Progenitor cell of endocrine pancreas (in vitro differentiated cells): ENCODE measurements around the gene DNAJC19. TPM values are rescaled to one million over a fixed set of nuclear protein-coding genes. Genes with fewer than 3 reads are reported as not detected.
A peak's percentile ranks its signal among the peaks of the same experiment; 100 is the strongest.

Experiments used
- DNase-seq: peaks from one replicate; pipeline ENCODE4 v3.0.0; 2021; ENCODE audit warnings: low spot score; ENCODE audit not compliant: unreplicated experiment
- H3K27ac Mint-ChIP-seq: 2 replicates; pipeline ENCODE4 v1.8.0; 2021; ENCODE audit warnings: mild to moderate bottlenecking, moderate library complexity, mixed read lengths
- H3K27me3 Mint-ChIP-seq: 2 replicates; pipeline ENCODE4 v1.8.0; 2021; ENCODE audit warnings: mixed read lengths
- H3K36me3 Mint-ChIP-seq: 2 replicates; pipeline ENCODE4 v1.8.0; 2022; ENCODE audit warnings: mixed read lengths; ENCODE audit not compliant: insufficient read depth
- H3K4me1 Mint-ChIP-seq: 2 replicates; pipeline ENCODE4 v1.8.0; 2021; ENCODE audit warnings: low read depth, mixed read lengths
- H3K4me3 Mint-ChIP-seq: 2 replicates; pipeline ENCODE4 v1.8.0; 2021; ENCODE audit warnings: low read depth, mild to moderate bottlenecking, moderate library complexity, mixed read lengths
- H3K9me3 Mint-ChIP-seq: 2 replicates; pipeline ENCODE4 v1.8.0; 2021; ENCODE audit warnings: low read depth, mixed read lengths
- long read RNA-seq: library from polyadenylated mRNA; unstranded; transcript quantifications from one replicate; pipeline ENCODE4 v2.0.0, GENCODE V29; 2020
- total RNA-seq: library from RNA; stranded (reverse); gene quantifications from 2 replicates; pipeline ENCODE4 v1.2.1, GENCODE V29; 2021
- TF ChIP-seq, protein P1 (sequence below): fragments of 200-600 bp; sonication (generic); IDR thresholded peaks from one replicate; pipeline ENCODE4 v1.5.0; 2021; ENCODE audit warnings: antibody characterized with exemption, mild to moderate bottlenecking; ENCODE audit not compliant: unreplicated experiment

DNAJC19 gene
- 55.2 and 56.6 TPM in 2 replicates for total RNA-seq
- long read RNA-seq, transcript DNAJC19-201 (6 exons, 1,454 nt) = major isoform, 44 of 70 reads
- long read RNA-seq, transcript DNAJC19-202 (5 exons, 1,239 nt) = minor isoform, 5 of 70 reads
- long read RNA-seq, transcript DNAJC19-206 (3 exons, 1,133 nt) = minor isoform, 5 of 70 reads
- long read RNA-seq, partial matches to known transcripts = 1 of 70 reads
- long read RNA-seq, other reads (novel, unspliced or antisense) = 6 of 70 reads

DNA sequence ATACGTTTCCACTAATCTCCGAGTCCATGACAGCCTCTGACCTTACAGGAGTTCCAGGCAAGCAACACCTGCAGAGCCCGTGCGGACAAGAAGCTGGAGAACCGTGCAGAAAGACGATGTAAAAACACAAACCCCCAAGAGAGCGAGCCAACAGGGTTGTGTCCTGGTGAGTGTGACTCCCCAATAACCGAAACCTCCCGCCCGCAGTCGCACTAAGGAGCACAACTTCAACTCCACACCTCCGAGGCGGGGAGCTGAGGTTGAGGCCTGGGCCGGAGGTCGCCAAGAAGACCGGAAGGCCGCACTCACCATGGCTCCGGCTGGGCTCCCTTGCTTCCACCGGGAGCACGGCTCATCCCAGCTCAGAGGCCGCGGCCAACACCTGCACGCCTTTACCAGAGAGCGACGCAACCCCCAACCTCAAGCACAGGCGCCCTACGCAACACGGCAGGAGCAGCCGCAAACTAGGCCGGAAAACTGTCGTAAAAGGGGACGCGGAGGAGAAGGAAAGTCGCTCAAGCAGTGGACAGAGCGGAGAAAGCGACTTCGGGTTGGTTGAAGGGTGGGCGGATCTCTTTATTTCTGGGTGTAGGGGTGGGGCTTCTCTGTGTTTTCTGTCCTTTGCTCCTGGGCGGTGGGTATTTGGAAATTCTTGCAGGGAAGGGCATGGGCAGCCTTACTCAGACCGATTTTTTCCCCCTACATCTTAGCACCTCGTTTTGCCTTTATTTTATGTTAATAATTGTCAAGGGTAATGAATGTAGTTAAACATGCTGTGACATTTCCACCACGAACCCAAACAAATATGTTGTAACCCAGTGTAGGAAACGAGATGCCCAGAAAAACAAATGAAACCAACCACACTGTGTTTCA is at the start of gene DNAJC19:
TSS of gene DNAJC19 (minus strand) at position 446 of the 873 bp plus-strand sequence. CDS start at position 312, 134 bp downstream.
- peak; percentile 88 for DNase-seq
- Mint-ChIP-seq H3K9me3 (no peaks in the 10 kb centered on the region), H3K36me3 (peaks cover 8% of the 10 kb centered on the region), H3K27ac (peak within 1 kb of the TSS; percentile 94), H3K4me3 (peak within 1 kb of the TSS; percentile 82), H3K27me3 (peaks cover 6% of the 10 kb centered on the region), H3K4me1 (peaks cover 5% of the 10 kb centered on the region)
- TF ChIP-seq, protein P1, sequence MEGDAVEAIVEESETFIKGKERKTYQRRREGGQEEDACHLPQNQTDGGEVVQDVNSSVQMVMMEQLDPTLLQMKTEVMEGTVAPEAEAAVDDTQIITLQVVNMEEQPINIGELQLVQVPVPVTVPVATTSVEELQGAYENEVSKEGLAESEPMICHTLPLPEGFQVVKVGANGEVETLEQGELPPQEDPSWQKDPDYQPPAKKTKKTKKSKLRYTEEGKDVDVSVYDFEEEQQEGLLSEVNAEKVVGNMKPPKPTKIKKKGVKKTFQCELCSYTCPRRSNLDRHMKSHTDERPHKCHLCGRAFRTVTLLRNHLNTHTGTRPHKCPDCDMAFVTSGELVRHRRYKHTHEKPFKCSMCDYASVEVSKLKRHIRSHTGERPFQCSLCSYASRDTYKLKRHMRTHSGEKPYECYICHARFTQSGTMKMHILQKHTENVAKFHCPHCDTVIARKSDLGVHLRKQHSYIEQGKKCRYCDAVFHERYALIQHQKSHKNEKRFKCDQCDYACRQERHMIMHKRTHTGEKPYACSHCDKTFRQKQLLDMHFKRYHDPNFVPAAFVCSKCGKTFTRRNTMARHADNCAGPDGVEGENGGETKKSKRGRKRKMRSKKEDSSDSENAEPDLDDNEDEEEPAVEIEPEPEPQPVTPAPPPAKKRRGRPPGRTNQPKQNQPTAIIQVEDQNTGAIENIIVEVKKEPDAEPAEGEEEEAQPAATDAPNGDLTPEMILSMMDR = no peak

DNA sequence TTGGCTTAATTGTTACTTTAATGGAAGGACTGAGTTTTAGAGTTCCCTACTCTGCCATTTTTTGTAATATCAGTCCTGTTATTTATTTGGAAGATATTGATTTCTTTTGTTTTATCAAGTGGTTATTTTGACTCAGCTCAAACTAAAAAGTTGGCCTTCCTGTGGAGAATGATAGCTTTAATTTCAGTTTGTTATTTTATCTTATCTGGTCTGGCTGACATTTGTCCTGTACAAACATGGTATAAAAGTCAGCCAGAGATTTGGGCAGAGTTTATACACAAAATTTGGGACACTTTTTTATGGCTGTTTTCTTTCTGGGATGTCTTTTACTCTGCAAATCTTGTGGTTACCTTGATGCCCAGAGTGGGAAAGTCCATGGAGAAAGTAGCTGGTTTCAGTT is 41.4 kb upstream of the DNAJC19 start:
- H3K4me3 Mint-ChIP-seq = no peak overlapping the region
- no peaks in the 10 kb centered on the region for H3K27me3 Mint-ChIP-seq
- no peak for DNase-seq
- peaks cover 7% of the 10 kb centered on the region for H3K4me1 Mint-ChIP-seq
- no peaks in the 10 kb centered on the region for H3K9me3 Mint-ChIP-seq
- TF ChIP-seq, protein P1 = no peak
- H3K36me3 Mint-ChIP-seq = no peaks in the 10 kb centered on the region
- H3K27ac Mint-ChIP-seq = no peak overlapping the region

DNA sequence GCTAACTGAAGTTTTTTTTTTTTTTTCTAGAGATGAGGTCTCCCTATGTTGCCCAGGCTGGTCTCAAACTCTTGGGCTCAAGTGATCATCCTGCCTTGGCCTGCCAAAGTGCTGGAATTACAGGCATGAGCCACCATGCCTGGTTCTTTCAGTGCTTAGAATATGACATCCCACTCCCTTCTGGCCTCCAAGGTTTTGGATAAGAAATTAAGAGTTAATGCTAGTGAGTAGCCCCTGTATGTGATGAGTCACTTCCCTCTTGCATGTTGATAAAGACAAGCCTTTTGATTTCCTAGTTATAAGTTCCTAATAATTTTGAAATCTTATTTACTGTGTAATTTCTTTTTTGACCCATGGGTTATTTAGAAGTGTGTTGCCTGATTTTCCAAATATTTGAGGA is 35.7 kb upstream of the DNAJC19 start:
- Mint-ChIP-seq H3K27me3 (no peaks in the 10 kb centered on the region), H3K4me3 (no peak overlapping the region), H3K36me3 (no peaks in the 10 kb centered on the region), H3K9me3 (no peaks in the 10 kb centered on the region), H3K27ac (no peak overlapping the region), H3K4me1 (no peaks in the 10 kb centered on the region)
- no peak for DNase-seq
- TF ChIP-seq, protein P1 = no peak

DNA sequence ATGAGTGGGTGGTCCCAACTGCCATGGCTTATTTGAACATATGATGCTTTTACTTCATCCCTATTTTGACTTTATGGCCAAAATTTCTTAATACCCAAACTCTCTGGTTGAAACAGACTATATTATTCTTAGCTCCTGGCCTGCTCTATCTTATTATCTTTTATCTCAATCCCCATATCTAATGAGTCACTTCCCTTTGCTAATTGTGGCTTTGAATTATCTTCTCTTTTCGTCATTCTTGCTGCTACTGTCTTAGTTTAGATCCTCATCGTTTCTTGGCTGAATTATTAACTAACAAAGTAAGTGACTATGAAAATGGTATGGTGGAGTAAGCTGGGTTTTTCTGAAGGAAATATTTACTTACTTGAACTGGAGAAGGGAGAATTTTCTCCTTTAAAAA is 28.2 kb upstream of the DNAJC19 start:
- no peaks in the 10 kb centered on the region for H3K4me1 Mint-ChIP-seq
- no peak overlapping the region for H3K4me3 Mint-ChIP-seq
- H3K36me3 Mint-ChIP-seq = no peaks in the 10 kb centered on the region
- DNase-seq = no peak
- peaks cover under 1% of the 10 kb centered on the region for H3K9me3 Mint-ChIP-seq
- H3K27ac Mint-ChIP-seq = no peak overlapping the region
- TF ChIP-seq, protein P1 = no peak
- no peaks in the 10 kb centered on the region for H3K27me3 Mint-ChIP-seq

DNA sequence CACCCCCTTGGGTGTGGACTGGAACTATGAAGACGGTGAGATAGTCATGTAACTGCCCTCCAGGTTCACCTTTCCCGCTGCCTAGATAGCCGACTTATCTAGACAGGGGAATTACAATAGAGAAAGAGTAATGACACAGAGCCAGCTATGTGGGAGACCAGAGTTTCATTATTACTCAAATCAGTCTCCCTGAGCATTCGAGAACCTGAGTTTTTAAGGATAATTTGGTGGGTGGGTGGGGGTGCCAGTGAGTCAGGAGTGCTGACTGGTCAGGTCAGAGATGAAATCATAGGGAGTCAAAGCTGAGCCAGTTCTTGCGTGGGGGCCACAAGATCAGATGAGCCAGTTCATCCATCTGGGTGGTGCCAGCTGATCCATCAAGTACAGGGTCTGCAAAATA is 19.7 kb upstream of the DNAJC19 start:
- Mint-ChIP-seq H3K27me3 (no peaks in the 10 kb centered on the region), H3K9me3 (peaks cover 10% of the 10 kb centered on the region), H3K4me3 (no peak overlapping the region), H3K36me3 (no peaks in the 10 kb centered on the region), H3K4me1 (peaks cover 3% of the 10 kb centered on the region), H3K27ac (no peak overlapping the region)
- DNase-seq = no peak
- TF ChIP-seq, protein P1 = no peak
